Peyer's patch (tissue), 4 donors: ENCODE measurements around the gene DOCK4. TPM values are rescaled to one million over a fixed set of nuclear protein-coding genes. Genes with fewer than 3 reads are reported as not detected.

Experiments used
- DNase-seq, 3 donors: peaks; one replicate each; pipeline ENCODE4 v3.0.0-alpha.2; 2017 to 2019
- H3K27ac ChIP-seq, 4 donors: fragments of 200-600 bp; sonication (generic); one replicate each; pipeline ENCODE4 v1.5.1; 2016 to 2019
- H3K27me3 ChIP-seq, 2 donors: fragments of 200-600 bp; sonication (generic); one replicate each; pipeline ENCODE4 v1.5.1; 2019
- H3K36me3 ChIP-seq, 3 donors: fragments of 200-600 bp; sonication (generic); one replicate each; pipeline ENCODE4 v1.5.1; 2016 to 2019
- H3K4me1 ChIP-seq, 4 donors: fragments of 200-600 bp; sonication (generic); one replicate each; pipeline ENCODE4 v1.5.1; 2016 to 2019
- H3K4me3 ChIP-seq, 4 donors: fragments of 200-600 bp; sonication (generic); 1 replicate in 3 of 4; 2 replicates in 1 of 4; pipeline ENCODE4 v1.5.1; 2016 to 2019; ENCODE audit warnings: mild to moderate bottlenecking in 1 of 4
- H3K9me3 ChIP-seq, 4 donors: fragments of 200-600 bp; sonication (generic); one replicate each; pipeline ENCODE4 v1.5.1; 2016 to 2019; ENCODE audit warnings: mild to moderate bottlenecking in 1 of 4
- POLR2A ChIP-seq, 2 donors: fragments of 450-650 bp; IDR thresholded peaks; one replicate each; pipeline ENCODE4 v1.5.1; 2017; ENCODE audit warnings: antibody characterized with exemption in 2 of 2, mild to moderate bottlenecking in 2 of 2, moderate library complexity in 2 of 2
- total RNA-seq, 4 donors: library from RNA; depleted of rRNA; stranded (reverse); fragments of >200 nt; gene quantifications; one replicate each; pipeline ENCODE4 v1.1.0, GENCODE V29; 2016
- TF ChIP-seq, protein P1 (sequence below), 6 experiments: fragments of 450-650 bp in 4 of 6; fragments of 200-600 bp in 2 of 6; sonication (generic) in 1 of 6; IDR thresholded peaks; one replicate each; pipeline ENCODE4 v1.5.1; 2017 to 2019; ENCODE audit warnings: antibody characterized with exemption in 6 of 6, mild to moderate bottlenecking in 3 of 6, moderate library complexity in 1 of 6

DOCK4 gene
- total RNA-seq, 4 donors from 2014 or later: 5.1 to 52.8 (median 15.5) TPM

DNA sequence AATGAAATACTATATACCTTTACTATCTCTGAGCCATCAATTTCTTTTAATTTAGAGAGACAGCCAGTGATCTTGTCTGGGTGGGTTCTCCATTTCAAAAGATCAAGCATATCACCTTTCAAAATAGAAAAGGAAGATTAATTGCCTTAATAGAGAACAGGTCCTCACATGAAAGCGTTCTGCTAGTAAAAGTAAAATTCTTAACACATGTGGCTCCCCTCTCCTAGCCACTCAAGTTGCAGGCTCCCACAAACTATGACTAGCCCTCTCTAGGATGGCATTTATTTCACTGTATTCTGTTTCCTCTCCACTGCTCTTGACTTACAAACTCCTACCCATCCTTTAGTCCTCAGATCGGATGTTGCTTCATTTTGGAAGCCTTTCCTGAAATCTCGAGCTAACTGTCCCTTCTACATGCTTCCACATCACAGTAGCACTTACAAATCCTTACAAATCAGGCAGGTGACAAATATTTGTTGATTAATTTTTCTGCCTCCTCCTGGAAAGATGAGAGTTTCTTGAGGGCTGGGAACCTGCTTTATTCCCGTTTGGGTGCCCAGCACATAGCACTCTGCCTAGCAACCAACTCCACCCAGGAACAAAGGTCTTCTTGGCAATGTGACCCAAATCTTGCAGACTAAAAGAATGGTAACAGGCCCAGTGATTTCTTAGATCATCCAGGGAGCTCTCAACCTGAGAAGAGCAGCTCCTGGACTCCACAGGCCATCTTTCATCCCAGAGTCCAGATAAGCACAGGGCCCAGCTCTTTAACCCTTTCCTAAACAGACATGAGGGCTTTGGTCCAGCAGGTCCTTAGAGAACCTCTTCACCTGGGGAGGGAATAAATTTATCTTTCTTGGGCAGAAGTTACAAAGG lies 333.5 kb downstream of the DOCK4 start:
- H3K27me3 ChIP-seq: no peaks in the 10 kb centered on the region
- no peaks in the 10 kb centered on the region for H3K9me3 ChIP-seq
- no peaks in the 10 kb centered on the region for H3K36me3 ChIP-seq
- no peak for TF ChIP-seq POLR2A (IDR thresholded peaks at IDR 0.05)
- TF ChIP-seq, protein P1, sequence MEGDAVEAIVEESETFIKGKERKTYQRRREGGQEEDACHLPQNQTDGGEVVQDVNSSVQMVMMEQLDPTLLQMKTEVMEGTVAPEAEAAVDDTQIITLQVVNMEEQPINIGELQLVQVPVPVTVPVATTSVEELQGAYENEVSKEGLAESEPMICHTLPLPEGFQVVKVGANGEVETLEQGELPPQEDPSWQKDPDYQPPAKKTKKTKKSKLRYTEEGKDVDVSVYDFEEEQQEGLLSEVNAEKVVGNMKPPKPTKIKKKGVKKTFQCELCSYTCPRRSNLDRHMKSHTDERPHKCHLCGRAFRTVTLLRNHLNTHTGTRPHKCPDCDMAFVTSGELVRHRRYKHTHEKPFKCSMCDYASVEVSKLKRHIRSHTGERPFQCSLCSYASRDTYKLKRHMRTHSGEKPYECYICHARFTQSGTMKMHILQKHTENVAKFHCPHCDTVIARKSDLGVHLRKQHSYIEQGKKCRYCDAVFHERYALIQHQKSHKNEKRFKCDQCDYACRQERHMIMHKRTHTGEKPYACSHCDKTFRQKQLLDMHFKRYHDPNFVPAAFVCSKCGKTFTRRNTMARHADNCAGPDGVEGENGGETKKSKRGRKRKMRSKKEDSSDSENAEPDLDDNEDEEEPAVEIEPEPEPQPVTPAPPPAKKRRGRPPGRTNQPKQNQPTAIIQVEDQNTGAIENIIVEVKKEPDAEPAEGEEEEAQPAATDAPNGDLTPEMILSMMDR (IDR thresholded peaks at IDR 0.05): no peak
- no peak for DNase-seq
- H3K4me1 ChIP-seq: no peaks in the 10 kb centered on the region
- H3K4me3 ChIP-seq: no peak overlapping the region
- no peak overlapping the region for H3K27ac ChIP-seq

DNA sequence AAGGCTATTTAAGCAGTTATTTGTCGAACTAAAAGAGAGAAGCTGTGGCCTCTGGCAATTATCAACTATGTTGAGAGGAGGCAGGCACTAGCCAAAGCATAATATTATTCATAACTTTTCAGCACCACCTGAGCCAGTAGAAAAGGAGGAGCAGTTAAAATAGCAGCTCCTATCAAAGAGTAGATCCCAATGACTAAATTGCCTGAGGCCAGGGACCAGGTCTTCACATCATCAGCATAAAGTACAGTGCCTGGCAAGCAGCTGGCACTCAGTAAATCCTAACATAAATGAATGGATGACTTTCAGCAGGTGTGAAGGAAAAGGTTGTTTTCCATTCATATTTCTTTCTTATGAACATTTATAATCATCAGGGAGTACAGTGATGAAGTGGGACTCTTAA lies 334.9 kb downstream of the DOCK4 start:
- H3K27ac ChIP-seq: no peak overlapping the region
- no peaks in the 10 kb centered on the region for H3K9me3 ChIP-seq
- H3K4me3 ChIP-seq: no peak overlapping the region
- no peaks in the 10 kb centered on the region for H3K36me3 ChIP-seq
- no peaks in the 10 kb centered on the region for H3K4me1 ChIP-seq
- TF ChIP-seq, protein P1 (IDR thresholded peaks at IDR 0.05): no peak
- TF ChIP-seq POLR2A (IDR thresholded peaks at IDR 0.05): no peak
- H3K27me3 ChIP-seq: no peaks in the 10 kb centered on the region
- no peak for DNase-seq

DNA sequence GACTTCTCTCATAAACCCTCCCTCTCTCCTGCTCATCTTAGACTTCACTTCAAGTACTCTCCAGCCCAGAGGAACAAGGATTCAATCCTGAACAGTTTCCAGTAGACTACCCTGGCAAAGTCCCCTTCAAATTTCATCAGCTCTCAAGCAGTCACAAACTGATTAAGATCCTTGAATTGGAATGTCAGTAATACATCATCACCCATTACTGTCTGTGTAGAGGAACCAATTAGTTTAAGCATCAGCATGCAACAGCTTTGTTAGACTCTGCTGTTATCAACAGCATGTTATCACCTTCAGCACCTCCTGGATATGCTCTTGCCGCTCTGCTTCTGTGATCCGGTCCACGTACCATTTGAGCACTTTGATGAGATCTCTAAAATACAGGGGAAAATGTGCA lies 336.9 kb downstream of the DOCK4 start:
- no peak for DNase-seq
- H3K36me3 ChIP-seq: no peaks in the 10 kb centered on the region
- no peak for TF ChIP-seq POLR2A (IDR thresholded peaks at IDR 0.05)
- TF ChIP-seq, protein P1 (IDR thresholded peaks at IDR 0.05): no peak
- no peak overlapping the region for H3K27ac ChIP-seq
- no peaks in the 10 kb centered on the region for H3K4me1 ChIP-seq
- no peak overlapping the region for H3K4me3 ChIP-seq
- H3K27me3 ChIP-seq: no peaks in the 10 kb centered on the region
- no peaks in the 10 kb centered on the region for H3K9me3 ChIP-seq

DNA sequence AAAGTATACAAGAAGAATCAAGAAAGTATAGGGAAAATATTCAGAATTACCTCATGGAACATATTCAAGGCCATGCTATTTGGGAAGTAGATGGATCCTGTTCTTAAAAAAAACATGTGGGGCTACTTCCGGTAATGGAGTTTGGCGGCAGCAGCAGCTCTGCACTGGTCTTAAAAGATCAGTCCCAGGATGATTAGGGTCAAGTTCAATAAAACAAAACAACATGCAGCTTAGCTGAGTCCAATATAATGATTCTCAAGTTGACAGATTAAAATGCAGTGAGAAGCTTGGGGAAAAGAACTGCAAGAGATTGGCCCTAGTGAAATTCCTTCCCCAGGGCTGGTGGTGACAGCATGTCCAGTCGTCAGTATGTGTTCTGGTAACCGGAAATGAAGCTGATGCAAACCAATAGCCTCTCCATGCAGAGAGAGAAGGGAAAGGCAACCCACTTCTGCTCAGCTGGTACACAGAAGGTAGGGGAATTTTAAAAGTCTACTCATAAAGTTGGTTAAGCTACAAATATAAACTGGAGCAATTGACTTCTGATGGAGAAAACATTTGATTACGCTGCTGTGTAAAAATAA lies 338.8 kb downstream of the DOCK4 start:
- TF ChIP-seq, protein P1 (IDR thresholded peaks at IDR 0.05): no peak
- no peak for TF ChIP-seq POLR2A (IDR thresholded peaks at IDR 0.05)
- Histone ChIP-seq H3K9me3 (no peaks in the 10 kb centered on the region), H3K4me1 (no peaks in the 10 kb centered on the region), H3K4me3 (no peak overlapping the region), H3K27me3 (no peaks in the 10 kb centered on the region), H3K27ac (no peak overlapping the region), H3K36me3 (no peaks in the 10 kb centered on the region)
- DNase-seq: no peak

DNA sequence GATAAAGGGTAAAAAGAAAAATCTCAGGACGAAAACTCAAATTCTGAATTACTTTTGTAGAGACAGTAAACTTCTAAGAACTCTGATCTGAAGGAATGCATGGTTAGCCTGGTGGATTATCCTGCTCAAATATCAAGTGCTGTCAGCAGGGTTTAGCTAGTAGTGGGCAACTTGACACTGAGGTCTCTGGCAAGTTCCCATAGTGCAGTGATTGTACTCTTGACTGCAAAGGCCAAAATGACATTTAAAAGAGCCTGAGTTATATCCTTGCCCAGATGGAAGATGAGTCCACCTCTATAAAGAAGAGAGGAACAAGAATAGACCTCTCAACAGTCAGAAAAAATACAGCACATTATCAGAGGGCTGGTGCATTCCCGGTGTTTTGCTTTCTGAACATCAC lies 339.4 kb downstream of the DOCK4 start:
- H3K9me3 ChIP-seq: no peaks in the 10 kb centered on the region
- H3K27ac ChIP-seq: no peak overlapping the region
- no peaks in the 10 kb centered on the region for H3K4me1 ChIP-seq
- no peak for DNase-seq
- no peak for TF ChIP-seq POLR2A (IDR thresholded peaks at IDR 0.05)
- TF ChIP-seq, protein P1 (IDR thresholded peaks at IDR 0.05): no peak
- H3K36me3 ChIP-seq: no peaks in the 10 kb centered on the region
- no peaks in the 10 kb centered on the region for H3K27me3 ChIP-seq
- no peak overlapping the region for H3K4me3 ChIP-seq
